ENCODE data around the gene UVRAG.

Gene UVRAG

GRCh38 chr11:75945446-75945845, 130.4 kb downstream of the UVRAG start:
- Histone ChIP-seq H3K36me3 (replicated peaks; ENCODE audit: low read depth, low read length) (no peaks in the 10 kb centered on the region), H3K4me1 (ENCODE audit: low read length) (peaks cover 58% of the 10 kb centered on the region), H3K27me3 (ENCODE audit: low read depth, low read length) (no peaks in the 10 kb centered on the region), H3K79me2 (ENCODE audit: low read length) (peaks cover 82% of the 10 kb centered on the region), H3K4me3 (ENCODE audit: low read length) (peak overlapping the region; percentile 1; the same call in 1 of the 2 replicates), H4K20me1 (ENCODE audit: insufficient read depth, low read length) (peaks cover 71% of the 10 kb centered on the region), H3K27ac (ENCODE audit: low read length) (peak overlapping the region; percentile 35), H3K9me3 (ENCODE audit: insufficient read depth, low read length) (no peaks in the 10 kb centered on the region), H3K4me2 (ENCODE audit: low read length) (peak overlapping the region; percentile 44), H3K9ac (ENCODE audit: low read length) (0 out of 2 replicates have a peak overlapping the region, but pooled peaks have one; percentile 2), H2AFZ (ENCODE audit: low read depth, low read length) (no peak overlapping the region)
- TF ChIP-seq EZH2phosphoT487 (IDR thresholded peaks at IDR 0.05; ENCODE audit: low read depth) (no peak), CTCF (IDR thresholded peaks at IDR 0.05; ENCODE audit: low read depth, low read length) (peak; percentile 30)

- H3K27me3 ChIP-seq (ENCODE audit: low read depth, low read length) = no peaks in the 10 kb centered on the region
- H4K20me1 ChIP-seq (ENCODE audit: insufficient read depth, low read length) = peaks cover 76% of the 10 kb centered on the region
- H3K79me2 ChIP-seq (ENCODE audit: low read length) = peaks cover 84% of the 10 kb centered on the region
- no peak for TF ChIP-seq EZH2phosphoT487 (IDR thresholded peaks at IDR 0.05; ENCODE audit: low read depth)
- peaks cover 58% of the 10 kb centered on the region for H3K4me1 ChIP-seq (ENCODE audit: low read length)
- H3K4me3 ChIP-seq (ENCODE audit: low read length) = no peak overlapping the region; the same call in 1 of the 2 replicates
- no peak overlapping the region for H3K27ac ChIP-seq (ENCODE audit: low read length)
- H3K4me2 ChIP-seq (ENCODE audit: low read length) = peak overlapping the region; percentile 44
- no peaks in the 10 kb centered on the region for H3K9me3 ChIP-seq (ENCODE audit: insufficient read depth, low read length)
- H3K9ac ChIP-seq (ENCODE audit: low read length) = 0 out of 2 replicates have a peak overlapping the region, but pooled peaks have one; percentile 9
- no peaks in the 10 kb centered on the region for H3K36me3 ChIP-seq (replicated peaks; ENCODE audit: low read depth, low read length)
- no peak overlapping the region for H2AFZ ChIP-seq (ENCODE audit: low read depth, low read length)
Observed at GRCh38 chr11:75945947-75946346, 130.9 kb downstream of the UVRAG start.

GRCh38 chr11:75946531-75947530, 131.8 kb downstream of the UVRAG start:
- Histone ChIP-seq H3K79me2 (ENCODE audit: low read length) (peaks cover 83% of the 10 kb centered on the region), H3K9ac (ENCODE audit: low read length) (peak overlapping the region; percentile 9; the same call in 1 of the 2 replicates), H3K27ac (ENCODE audit: low read length) (peak overlapping the region; percentile 25), H3K4me1 (ENCODE audit: low read length) (peaks cover 50% of the 10 kb centered on the region), H3K9me3 (ENCODE audit: insufficient read depth, low read length) (no peaks in the 10 kb centered on the region), H3K4me2 (ENCODE audit: low read length) (peak overlapping the region; percentile 44), H3K36me3 (replicated peaks; ENCODE audit: low read depth, low read length) (no peaks in the 10 kb centered on the region), H3K4me3 (ENCODE audit: low read length) (peak overlapping the region; percentile 1; the same call in 1 of the 2 replicates), H3K27me3 (ENCODE audit: low read depth, low read length) (no peaks in the 10 kb centered on the region), H2AFZ (ENCODE audit: low read depth, low read length) (no peak overlapping the region), H4K20me1 (ENCODE audit: insufficient read depth, low read length) (peaks cover 73% of the 10 kb centered on the region)
- TF ChIP-seq CTCF (IDR thresholded peaks at IDR 0.05; ENCODE audit: low read depth, low read length) = no peak
- no peak for TF ChIP-seq EZH2phosphoT487 (IDR thresholded peaks at IDR 0.05; ENCODE audit: low read depth)

GRCh38 chr11:75949023-75949672, 134.1 kb downstream of the UVRAG start:
- TF ChIP-seq CTCF (IDR thresholded peaks at IDR 0.05; ENCODE audit: low read depth, low read length) = no peak
- no peak for TF ChIP-seq EZH2phosphoT487 (IDR thresholded peaks at IDR 0.05; ENCODE audit: low read depth)

More at GRCh38 chr11:75949023-75949672, 134.1 kb downstream of the UVRAG start:
- peaks cover 78% of the 10 kb centered on the region for H3K79me2 ChIP-seq (ENCODE audit: low read length)
- H4K20me1 ChIP-seq (ENCODE audit: insufficient read depth, low read length) = peaks cover 69% of the 10 kb centered on the region
- H3K4me2 ChIP-seq (ENCODE audit: low read length) = no peak overlapping the region
- H3K36me3 ChIP-seq (replicated peaks; ENCODE audit: low read depth, low read length) = no peaks in the 10 kb centered on the region
- H3K4me3 ChIP-seq (ENCODE audit: low read length) = no peak overlapping the region
- H2AFZ ChIP-seq (ENCODE audit: low read depth, low read length) = no peak overlapping the region
- no peaks in the 10 kb centered on the region for H3K27me3 ChIP-seq (ENCODE audit: low read depth, low read length)
- no peak overlapping the region for H3K27ac ChIP-seq (ENCODE audit: low read length)
- no peak overlapping the region for H3K9ac ChIP-seq (ENCODE audit: low read length)
- H3K4me1 ChIP-seq (ENCODE audit: low read length) = peaks cover 41% of the 10 kb centered on the region
- no peaks in the 10 kb centered on the region for H3K9me3 ChIP-seq (ENCODE audit: insufficient read depth, low read length)

Data from OCI-LY3 (cell line).